Urothelium cell line (cell line): ENCODE data around the gene MMD.
"Not testable (repeated sequence)": the region's sequence is repeated elsewhere in the genome, so short reads cannot be mapped to it uniquely, and the experiment has no call there.

Experiments used
- DNase-seq: peaks from one replicate; pipeline ENCODE4 v3.0.0; 2011; ENCODE audit warnings: low spot score, mixed read lengths
- FAIRE-seq: peaks from 2 replicates; lab custom pipeline; 2011; peaks lifted over from hg19 to GRCh38; lab: Jason Lieb, UNC

Gene MMD

DNA sequence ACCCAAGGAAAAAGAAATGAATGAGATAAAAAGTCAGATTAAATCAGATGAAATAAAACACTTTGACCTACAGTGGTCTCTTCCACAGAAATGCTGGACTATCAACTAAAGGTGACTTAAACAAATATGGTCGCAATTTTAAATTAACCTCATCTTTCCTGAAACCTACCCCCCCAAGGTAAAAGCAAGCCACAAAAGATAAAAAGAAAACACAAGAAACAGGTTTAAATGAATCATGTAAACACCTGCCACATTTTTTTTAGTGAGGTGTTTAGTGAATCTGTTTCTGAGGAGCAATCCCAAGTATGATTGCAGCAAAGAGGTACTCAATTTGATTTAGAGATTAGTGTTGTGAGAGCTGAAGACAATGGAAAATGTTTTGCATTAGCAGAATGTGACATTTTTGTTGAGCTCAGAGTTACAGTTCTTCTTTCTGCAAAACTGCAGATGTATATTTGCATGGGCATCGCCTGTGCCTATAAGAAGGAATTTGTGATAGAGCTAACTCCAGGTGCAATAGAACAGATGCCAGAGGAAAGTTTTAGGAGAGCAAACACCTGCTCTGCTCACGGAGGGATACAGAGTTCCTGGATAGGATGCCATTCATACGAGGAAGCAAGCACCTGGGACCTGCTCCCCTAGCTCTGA lies 3.4 kb upstream of the MMD start:
- FAIRE-seq (no peak), DNase-seq (no peak)

DNA sequence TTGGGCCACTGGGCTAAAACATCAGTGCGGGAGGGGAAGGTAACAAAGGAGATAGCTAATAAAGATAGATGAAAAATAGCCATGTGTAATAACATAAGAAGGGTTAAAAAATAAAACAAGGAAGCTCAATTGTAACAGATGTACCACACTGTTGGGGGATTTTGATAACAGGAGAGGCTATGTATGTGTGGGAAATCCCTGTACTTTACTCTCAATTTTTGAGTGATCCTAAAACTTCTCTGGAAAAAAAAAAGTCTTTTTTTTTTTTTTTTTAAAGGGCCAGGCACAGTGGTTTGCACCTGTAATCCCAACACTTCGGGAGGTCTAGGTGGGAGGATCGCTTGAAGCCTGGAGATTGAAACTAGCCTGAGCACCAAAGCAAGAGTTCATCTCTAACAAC lies 1.9 kb upstream of the MMD start:
- no peak for DNase-seq
- FAIRE-seq = no peak

DNA sequence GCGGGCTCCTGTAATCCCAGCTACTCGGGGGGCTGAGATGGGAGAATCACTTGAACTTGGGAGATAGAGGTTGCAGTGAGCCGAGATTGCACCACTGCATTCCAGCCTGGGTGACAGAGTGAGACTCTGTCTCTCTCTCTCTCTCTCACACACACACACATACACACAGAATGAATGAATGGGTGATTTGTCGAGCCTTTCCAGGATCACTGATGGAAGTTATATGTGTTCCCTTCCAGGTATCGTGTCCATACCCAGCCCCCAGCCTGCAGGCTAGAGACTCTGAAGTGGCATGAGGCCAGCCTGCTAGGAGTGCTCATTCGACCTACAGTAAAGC lies 1.2 kb upstream of the MMD start:
- not testable (repeated sequence) for FAIRE-seq, DNase-seq

DNA sequence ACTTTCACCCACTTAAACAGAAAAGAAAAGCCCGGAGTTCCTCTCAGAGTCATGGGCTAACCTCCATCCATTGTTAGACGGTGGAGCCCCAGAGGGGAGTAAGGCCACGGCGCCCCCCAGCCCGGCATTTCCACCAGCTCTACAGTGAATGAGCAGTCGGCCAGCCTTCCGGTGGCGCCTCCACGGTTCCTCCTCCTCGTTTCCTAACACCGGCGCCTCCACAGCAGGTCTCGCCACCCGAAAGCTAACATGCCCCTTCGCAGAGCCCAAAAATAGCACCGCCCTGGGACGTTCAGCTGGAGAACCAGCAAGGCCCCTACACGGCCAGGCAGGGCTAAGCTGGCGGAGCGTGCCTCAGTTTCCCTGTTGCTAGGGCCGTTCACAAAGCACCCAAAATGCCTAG lies 858 bp downstream of the MMD start:
- FAIRE-seq = no peak
- peak; percentile 36 for DNase-seq

DNA sequence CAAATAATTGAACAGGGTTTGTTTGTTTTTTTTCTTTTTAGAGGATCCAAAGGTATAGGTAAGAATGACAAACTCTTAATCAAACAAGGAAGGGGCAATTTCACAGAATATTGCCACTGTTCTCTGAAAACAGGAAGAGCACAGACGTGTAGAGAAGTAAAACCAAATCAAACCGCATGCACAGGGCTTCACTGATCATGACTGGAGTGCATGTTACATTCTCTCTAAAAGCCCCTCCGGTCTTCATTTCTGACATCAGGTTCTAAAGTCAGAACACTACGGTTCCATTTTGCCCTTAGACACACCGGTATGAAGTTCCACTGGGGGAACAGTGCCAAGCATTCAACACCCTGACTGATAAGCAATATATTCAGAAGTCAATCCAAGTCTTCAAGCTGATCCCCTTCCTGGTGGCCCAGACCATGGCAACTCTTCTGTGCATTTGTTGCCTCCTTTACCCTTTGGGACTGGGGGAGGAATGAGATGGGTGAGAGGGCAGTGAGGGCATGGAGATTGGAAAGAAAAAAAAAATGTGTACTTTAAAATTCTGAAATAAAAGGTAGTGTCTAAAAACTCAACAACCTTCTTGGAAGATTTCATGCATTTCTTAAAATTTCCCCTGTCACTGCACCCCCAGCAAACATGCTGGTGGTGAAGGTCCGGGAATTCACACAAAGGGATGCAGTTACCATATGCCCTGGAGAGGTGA lies 1.4 kb downstream of the MMD start:
- FAIRE-seq = no peak

DNA sequence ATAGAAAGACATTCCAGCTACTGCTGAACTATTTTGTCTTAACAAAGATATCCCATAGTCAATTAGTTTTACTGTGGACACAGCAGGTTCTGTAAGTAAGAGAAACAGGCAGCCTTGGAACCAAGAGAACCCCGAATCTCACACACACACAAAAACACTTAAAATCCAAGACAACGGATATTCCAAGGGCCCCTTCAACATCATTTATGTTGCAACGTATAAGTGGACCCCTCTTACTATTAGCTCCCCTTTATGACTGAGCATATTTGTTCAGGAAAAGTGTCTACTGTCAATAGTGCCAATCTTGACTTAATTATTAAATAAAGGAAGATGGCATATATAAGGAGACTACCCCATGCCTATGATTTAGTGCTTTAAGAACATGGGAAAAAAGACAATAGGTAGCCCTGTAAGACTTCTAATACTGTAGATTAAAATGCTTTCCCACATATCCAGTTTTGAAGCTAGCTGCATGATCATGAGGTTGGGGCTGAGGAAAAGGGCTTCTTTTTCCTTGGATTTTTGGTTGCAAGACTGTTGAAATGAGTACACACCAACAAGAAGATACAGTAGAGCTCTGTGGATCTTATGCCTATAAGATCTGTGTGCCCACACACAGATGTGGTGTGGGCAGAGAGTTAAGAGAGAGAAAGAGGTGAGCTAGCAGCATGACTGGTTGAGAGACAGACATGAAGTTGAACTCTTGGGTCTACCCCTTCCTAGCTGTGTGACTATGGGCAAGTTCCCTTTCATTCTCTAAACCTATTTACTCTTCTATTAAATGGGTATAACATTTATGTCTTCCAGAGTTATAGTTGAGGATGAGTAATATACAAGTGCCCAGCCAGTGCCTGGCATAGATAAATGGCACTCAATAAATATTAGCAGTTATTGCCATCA lies 3.0 kb downstream of the MMD start:
- no peak for FAIRE-seq

More for the DNA sequence above, 1.4 kb downstream of the MMD start:
- DNase-seq = no peak

DNA sequence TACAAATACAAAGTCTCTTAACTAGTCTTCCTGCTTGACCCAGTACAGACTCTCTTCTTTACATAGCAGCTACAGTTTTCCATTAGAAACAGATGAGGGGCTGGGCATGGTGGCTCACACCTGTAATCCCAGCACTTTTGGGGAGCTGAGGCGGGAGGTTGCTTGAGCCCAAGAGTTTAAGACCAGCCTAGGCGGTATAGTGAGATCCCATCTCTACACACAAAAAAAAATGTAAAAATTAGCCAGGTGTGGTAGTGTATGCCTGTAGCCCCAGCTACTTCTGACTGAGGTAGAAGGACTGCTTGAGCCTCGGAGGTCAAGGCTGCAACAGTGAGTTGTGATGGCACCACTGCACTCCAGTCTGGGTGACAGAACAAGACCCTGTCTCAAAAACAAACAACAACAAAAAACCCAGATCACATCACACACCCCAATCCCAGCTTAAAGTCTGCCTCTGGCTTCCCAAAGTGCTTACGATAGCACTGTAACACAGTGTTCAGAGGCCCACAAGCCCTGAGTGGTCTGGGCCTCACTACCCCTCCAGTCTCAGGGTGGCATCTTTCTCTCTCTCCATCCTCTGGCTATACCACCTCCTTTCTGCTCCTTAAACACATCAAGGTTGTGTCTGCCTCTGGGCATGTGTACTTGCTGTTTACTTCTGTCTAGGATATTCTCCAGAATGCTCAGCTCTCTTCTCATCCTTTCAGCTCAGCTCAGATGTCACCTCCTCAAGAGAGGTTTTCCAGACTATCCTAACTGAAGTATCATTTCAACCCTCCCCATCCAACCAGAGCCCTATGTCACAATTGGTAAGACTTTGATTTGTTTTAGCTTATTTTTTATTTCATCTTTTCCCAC lies 4.0 kb downstream of the MMD start:
- DNase-seq (no peak), FAIRE-seq (no peak)

More for the DNA sequence above, 3.0 kb downstream of the MMD start:
- no peak for DNase-seq

DNA sequence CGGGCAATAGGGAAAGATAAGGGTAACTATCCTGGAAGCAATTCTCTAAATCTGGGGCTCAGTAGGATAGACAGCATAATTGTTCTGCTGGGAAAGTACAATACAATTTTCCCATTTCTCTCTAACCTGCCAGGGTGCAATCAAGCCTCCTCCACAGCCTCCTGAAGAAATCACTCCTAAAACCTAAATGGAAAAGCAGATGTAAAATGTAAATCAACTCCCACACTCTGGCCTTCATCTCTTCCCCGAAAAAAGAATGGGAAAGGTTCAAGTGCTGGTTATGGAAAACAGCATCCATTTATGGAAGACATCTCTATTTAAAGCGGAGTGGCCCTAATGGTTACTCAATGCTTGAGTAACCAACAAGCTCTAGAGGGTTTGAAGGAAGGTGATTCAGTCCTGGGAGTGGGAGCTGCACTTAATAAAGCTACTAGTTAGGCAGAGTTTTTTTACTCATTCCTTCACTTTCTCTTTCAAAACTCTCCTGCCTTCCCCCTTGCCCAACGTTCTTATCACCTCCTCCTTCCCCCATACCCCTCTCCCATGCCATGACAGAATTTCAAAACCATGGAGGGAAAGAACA lies 5.1 kb downstream of the MMD start:
- FAIRE-seq = no peak

DNA sequence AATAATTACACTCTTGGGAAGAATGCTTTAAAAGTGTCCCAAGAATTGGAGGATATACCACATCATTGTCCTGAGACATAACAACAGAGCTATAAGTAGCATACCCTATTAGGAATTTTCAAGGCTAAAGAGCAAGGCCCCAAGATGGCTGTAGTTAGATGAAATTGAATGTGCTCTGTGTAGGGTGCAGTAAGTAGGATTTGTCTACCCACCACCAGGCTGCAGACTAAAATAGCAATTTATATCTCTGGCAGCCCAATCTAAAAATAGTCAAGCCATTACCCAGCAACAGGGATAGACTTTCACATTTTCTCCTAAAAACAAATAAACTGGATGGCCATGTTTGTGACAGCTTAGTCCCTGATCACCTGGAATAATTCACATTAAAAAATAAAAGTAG lies 5.6 kb downstream of the MMD start:
- no peak for DNase-seq
- no peak for FAIRE-seq

More for the DNA sequence above, 5.1 kb downstream of the MMD start:
- DNase-seq = no peak

DNA sequence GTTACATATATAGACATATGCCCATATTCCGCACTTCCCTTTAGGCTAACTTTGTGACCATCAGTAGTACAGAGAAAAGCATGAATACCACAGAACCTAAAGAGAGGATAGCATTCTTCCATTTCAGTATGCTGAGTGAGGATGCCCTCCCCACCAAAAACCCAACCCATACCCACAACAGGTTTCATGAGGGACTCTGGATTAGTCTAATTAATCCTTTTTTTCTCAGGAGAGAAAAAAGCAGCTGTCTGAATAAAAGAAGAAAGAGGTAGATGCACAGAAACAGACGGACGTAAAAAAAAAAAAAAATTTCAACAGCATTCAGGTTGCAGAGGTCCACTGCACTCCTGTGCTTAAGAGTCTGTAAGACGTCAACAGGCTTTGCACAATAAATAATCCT lies 6.7 kb downstream of the MMD start:
- FAIRE-seq = no peak
- no peak for DNase-seq

DNA sequence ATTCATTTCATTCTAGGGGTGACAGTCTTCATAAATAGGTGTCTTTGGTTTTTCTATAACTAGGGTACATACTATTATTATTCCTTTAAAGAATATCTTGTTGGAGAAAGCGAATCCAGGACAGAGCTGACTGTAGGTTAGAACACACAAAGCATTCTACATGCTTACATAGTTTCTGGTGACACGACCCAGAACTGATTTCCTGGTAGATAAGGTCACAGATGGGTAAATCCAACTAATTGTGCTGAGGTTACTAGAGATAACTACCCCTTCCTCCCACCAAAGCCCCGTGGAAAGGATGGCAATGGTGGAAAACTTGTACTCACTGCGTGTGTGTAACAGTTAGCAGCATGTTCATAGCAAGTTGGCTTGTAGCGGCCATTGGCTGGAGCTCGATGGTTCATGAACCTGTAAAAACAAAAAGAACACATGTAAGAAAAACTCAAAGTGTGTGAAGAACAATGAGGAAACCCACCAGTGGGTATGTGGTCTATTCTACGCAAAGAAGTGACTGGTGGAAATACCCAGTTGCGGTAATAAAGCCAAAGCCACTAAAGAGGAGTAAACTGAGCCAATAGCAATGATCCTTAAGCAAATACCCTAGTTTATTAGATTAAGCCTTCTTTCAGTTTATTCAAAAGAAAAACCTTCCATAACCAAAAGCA lies 7.7 kb downstream of the MMD start:
- DNase-seq = no peak
- FAIRE-seq = peak; percentile 83

DNA sequence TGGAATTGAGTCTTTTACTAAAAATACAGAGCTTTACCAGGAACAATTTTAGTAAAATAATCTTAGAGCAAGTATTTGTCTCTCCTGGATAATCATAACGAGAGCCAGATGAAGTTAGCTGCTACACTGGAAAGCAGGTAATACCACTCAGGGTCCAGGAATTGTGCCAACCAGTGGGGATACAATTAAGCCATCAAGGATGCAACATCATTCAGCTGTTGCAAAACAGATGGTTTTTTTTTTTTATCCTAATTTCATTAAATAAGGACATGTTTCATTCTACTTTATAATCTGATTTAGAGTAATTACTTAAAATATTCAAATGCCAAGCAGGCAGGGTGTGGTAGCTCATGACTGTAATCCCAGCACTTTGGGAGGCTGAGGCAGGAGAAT lies 10.2 kb downstream of the MMD start:
- no peak for FAIRE-seq
- no peak for DNase-seq

DNA sequence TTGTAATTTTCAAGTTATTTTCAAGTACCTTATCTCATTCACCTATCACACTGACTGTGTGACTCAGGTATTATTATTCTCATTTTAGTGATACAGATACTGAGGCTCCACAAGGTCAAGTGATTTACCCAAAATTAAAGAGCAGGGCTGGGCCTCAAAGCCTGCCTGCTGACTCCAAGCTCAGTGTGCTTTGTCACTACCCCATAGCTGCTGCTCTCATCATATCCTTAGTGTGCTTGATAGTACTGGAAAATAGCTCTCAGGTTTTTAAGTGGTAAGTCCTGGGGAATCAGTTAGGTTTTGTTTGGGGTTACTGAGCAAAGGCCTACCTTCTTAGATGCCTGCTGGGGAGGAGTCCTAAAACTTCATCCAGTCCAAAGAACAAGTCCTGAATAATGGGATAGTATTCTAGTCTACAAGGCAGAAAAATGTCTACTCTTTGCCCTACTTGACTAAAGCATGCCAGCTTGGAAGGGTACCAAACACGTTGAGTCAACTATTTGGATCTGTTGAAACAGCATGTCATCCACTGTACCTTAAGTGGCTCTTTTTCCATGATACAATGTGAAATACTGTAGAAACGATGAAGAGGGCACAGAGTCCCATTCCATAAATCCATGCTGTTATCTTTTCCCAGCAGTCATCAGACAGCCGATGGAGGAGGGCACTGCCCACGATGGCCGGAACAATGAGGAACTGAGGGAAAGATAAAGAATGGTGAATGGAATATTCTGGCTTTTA lies 10.7 kb downstream of the MMD start:
- DNase-seq (no peak), FAIRE-seq (no peak)

DNA sequence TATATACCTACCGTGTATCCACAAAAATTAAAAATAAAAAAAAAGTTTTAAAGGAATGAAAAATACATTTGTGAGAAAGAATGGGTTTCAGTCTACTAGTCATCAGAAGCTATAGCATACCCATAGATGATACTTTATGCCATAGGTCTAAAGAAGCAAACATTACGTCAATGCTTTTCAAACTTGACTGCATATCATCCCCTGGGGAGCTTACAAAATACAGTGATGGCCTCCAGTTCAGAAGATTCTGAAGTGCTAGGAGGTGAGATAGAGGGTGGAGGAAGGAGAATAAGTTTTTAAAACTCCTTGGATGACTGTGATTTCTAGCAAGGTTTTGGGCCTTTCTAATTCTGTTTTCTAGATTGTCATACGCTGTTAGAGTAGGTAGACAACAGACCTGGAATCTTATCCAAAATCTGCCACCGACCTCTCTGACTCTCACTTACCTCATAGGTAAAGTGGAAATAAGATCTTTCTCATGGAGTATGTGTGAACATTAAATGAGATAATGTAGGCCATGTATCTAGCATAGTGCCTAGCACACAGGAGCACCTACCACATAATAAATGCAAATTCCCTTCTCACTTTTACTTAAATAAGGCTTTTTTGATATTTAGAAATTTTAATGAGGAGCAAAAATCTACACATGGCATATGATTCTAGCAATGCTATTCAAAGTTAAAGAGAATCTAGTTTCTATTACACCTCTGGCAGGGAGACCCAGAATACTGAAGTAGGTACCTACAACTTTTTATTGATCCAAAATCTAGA lies 12.4 kb downstream of the MMD start:
- no peak for FAIRE-seq
- DNase-seq = no peak

DNA sequence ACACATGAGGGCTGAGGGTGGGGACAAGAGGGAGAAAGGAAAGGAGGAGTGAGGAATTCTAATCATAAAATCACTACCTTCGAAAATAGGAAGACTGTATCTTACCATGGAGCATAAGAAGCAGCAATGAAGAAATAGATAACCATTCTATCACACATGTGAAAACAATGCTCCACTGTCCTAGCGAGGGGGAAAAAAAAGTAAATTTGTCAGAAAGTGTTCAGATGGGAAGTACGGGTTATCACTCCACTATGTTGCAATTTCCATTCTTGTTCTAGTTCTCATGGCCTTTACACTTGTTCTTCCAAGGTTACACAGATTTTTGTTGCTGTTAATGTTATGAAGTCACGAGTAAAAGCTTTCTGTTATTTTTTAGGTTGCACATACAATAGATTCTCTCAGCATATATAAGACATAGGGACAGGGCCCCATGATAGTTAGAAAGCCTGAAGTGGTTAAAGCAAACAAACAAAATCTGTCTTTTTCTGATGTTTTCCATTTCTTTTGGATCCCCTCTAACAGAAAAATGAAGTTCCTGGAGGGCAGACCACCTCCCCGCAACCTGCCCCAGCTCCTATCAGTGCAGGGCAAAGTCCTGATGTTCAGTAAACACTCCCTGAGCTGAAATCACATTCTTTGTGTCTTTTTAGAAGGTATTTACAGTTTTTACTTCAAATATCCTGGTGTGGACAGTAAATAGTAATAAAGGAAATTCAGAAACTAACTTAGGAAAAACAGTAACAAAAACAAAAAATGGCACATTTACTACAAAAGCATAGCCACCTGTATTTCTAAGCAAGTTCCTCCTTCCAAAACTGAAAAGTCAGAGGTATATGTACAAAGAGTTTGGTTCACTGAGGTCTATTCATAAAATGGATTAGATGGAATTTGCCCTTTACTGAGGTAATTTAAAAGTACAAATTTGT lies 13.7 kb downstream of the MMD start:
- no peak for FAIRE-seq
- no peak for DNase-seq

DNA sequence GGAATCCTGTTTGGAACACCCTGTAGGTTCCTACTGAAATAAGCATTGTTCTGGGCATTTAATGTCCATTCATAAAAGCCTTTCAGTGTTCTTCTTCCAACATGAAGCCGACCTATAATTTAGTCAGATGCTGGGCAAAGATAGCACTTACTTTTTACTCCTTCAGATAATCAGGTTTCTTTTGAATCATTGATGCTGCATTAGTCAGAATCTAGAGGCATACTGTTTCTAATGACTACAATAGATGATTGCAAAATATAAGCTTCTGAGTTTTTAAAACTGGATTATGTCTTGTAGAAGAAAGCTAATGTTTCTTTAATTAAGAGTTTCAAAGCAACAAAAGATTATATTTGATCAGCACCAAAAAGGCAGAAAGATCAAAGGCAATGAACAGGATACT lies 16.0 kb downstream of the MMD start:
- no peak for FAIRE-seq
- no peak for DNase-seq

DNA sequence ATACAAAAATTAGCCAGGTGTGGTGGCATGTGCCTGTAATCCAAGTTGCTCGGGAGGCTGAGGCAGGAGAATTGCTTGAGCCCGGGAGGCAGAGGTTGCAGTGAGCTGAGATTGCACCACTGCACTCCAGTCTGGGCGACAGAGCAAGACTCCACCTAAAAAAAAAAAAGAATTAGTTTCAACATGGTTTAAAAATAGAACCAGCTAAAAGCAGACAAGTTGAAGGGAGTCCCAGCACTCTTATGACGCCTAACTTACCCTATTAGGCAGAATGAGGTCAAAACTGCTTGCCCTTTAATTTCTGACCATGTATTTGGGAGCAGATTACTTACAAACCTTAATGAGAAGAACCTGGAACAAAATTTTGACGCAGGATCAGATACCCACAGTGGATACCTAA lies 17.4 kb downstream of the MMD start:
- FAIRE-seq, DNase-seq: not testable (repeated sequence)
